Measurements from ENCODE around the gene GLYATL2.

GLYATL2 gene

GRCh38 chr11:58787903-58788302, 56.6 kb downstream of the GLYATL2 start:
- in situ Hi-C loops (cut with MboI; ENCODE audit: low pct_unique_long_range_greater_than_20kb, low sequenced_read_pairs, unreplicated experiment): no loop called here
- DNase-seq (ENCODE audit: low spot score): no peak
- TF ChIP-seq, protein P1, sequence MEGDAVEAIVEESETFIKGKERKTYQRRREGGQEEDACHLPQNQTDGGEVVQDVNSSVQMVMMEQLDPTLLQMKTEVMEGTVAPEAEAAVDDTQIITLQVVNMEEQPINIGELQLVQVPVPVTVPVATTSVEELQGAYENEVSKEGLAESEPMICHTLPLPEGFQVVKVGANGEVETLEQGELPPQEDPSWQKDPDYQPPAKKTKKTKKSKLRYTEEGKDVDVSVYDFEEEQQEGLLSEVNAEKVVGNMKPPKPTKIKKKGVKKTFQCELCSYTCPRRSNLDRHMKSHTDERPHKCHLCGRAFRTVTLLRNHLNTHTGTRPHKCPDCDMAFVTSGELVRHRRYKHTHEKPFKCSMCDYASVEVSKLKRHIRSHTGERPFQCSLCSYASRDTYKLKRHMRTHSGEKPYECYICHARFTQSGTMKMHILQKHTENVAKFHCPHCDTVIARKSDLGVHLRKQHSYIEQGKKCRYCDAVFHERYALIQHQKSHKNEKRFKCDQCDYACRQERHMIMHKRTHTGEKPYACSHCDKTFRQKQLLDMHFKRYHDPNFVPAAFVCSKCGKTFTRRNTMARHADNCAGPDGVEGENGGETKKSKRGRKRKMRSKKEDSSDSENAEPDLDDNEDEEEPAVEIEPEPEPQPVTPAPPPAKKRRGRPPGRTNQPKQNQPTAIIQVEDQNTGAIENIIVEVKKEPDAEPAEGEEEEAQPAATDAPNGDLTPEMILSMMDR (IDR thresholded peaks at IDR 0.05; ENCODE audit: extremely low read depth, insufficient read depth, missing control alignments): no peak

DNA sequence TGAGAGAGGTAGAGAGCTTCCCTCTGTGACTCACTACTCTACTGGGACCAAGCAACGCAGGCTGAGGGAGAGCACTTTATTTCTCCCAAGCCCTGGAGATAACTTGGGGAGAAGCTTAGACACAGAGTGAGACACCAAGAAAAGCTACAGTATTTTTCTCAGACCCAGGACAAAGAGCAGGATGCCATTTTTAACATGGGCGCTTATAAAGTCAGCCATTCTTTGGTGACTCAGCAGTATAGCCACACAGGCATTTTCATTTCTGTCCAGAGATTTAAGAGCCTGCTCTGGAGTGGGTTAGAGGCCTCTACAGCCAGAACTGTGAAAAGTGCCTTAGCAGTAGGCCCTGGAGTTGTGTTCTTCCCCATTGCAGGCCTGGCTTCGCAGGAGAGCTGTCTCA, 57.8 kb downstream of the GLYATL2 start:
- in situ Hi-C loops (cut with MboI; ENCODE audit: low pct_unique_long_range_greater_than_20kb, low sequenced_read_pairs, unreplicated experiment): no loop called here
- TF ChIP-seq, protein P1 (IDR thresholded peaks at IDR 0.05; ENCODE audit: extremely low read depth, insufficient read depth, missing control alignments): no peak
- no peak for DNase-seq (ENCODE audit: low spot score)

DNA sequence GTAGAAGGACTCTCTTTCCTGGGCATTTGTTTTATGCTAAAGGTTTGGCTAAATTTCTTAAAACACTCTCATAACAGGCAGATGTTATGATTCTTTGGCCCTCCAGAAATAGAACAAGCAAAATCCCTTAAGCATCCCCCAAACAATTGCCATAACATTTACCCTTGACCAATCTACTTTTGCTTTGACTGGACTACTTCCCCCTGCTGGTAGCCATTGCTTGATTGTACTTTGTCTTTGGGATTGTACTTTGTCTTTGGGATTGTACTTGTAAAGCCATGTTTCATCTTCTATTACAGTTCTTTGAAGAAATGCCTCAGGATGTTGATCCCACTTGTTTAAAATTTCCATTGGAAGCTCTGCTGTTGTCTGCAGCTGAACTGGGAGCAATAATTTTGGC, 59.5 kb downstream of the GLYATL2 start:
- in situ Hi-C loops (cut with MboI; ENCODE audit: low pct_unique_long_range_greater_than_20kb, low sequenced_read_pairs, unreplicated experiment): no loop called here
- TF ChIP-seq, protein P1 (IDR thresholded peaks at IDR 0.05; ENCODE audit: extremely low read depth, insufficient read depth, missing control alignments): peak; percentile 13
- no peak for DNase-seq (ENCODE audit: low spot score)

Data from GM13977 (cell line).